DND-41 (cell line): ENCODE measurements around the gene CYP27C1.
"Not testable (repeated sequence)": the region's sequence is repeated elsewhere in the genome, so short reads cannot be mapped to it uniquely, and the experiment has no call there.

Experiments
- ATAC-seq: fragments of 200-7000 bp; cut with Tn5 transposase; 3 replicates; pipeline ENCODE4 v1.9.1; 2021; ENCODE audit warnings: low read depth; ENCODE audit not compliant: insufficient read depth
- DNase-seq: peaks from one replicate; pipeline ENCODE4 v3.0.0-alpha.2; 2020
- H2AFZ ChIP-seq: 2 replicates; pipeline ENCODE4 v1.6.0; 2012; ENCODE audit warnings: low read depth, low read length
- H3K27ac ChIP-seq: 2 replicates; pipeline ENCODE4 v1.5.1; 2012; ENCODE audit warnings: low read length, inconsistent platforms
- H3K27me3 ChIP-seq: fragments of 200-600 bp; sonication (generic); 2 replicates; pipeline ENCODE4 v1.6.0; 2012; ENCODE audit warnings: low read length, mild to moderate bottlenecking, inconsistent platforms; ENCODE audit not compliant: insufficient read depth, poor library complexity
- H3K36me3 ChIP-seq: 2 replicates; pipeline ENCODE4 v1.5.1; 2012; ENCODE audit warnings: low read length, inconsistent platforms; ENCODE audit not compliant: insufficient read depth
- H3K4me1 ChIP-seq: 2 replicates; pipeline ENCODE4 v1.5.1; 2012; ENCODE audit warnings: mild to moderate bottlenecking, low read length; ENCODE audit not compliant: insufficient read depth
- H3K4me2 ChIP-seq: 2 replicates; pipeline ENCODE4 v1.6.0; 2012; ENCODE audit warnings: mild to moderate bottlenecking, moderate library complexity, low read length, inconsistent platforms; ENCODE audit not compliant: insufficient read depth
- H3K4me3 ChIP-seq, 2 experiments: fragments of 200-600 bp in 1 of 2; shearing (Covaris generic) in 1 of 2; 2 replicates each; pipeline ENCODE4 v1.5.1; 2012 to 2016; ENCODE audit warnings: inconsistent platforms in 2 of 2, low read length in 2 of 2, mild to moderate bottlenecking in 2 of 2, low read depth in 1 of 2, moderate library complexity in 1 of 2
- H3K79me2 ChIP-seq: 2 replicates; pipeline ENCODE4 v1.6.0; 2012; ENCODE audit warnings: low read length, inconsistent platforms; ENCODE audit not compliant: insufficient read depth
- H3K9ac ChIP-seq: 2 replicates; pipeline ENCODE4 v1.6.0; 2012; ENCODE audit warnings: low read depth, mild to moderate bottlenecking, inconsistent platforms, low read length, moderate library complexity
- H3K9me3 ChIP-seq: 2 replicates; pipeline ENCODE4 v1.5.1; 2012; ENCODE audit warnings: low read length, moderate library complexity, mild to moderate bottlenecking, inconsistent platforms; ENCODE audit not compliant: insufficient read depth, severe bottlenecking
- H4K20me1 ChIP-seq: 2 replicates; pipeline ENCODE4 v1.6.0; 2012; ENCODE audit warnings: low read length; ENCODE audit not compliant: insufficient read depth
- EZH2 ChIP-seq: IDR thresholded peaks from 3 replicates; pipeline ENCODE4 v1.6.1; 2012; ENCODE audit warnings: borderline replicate concordance, low read depth, mild to moderate bottlenecking, moderate library complexity, low read length, inconsistent platforms; ENCODE audit not compliant: severe bottlenecking
- TF ChIP-seq, protein P1 (sequence below): IDR thresholded peaks from 2 replicates; pipeline ENCODE4 v1.5.1; 2012; ENCODE audit warnings: borderline replicate concordance, low read length, moderate library complexity, mild to moderate bottlenecking; ENCODE audit not compliant: poor library complexity, severe bottlenecking; ENCODE audit errors: extremely low read depth

Gene CYP27C1

DNA sequence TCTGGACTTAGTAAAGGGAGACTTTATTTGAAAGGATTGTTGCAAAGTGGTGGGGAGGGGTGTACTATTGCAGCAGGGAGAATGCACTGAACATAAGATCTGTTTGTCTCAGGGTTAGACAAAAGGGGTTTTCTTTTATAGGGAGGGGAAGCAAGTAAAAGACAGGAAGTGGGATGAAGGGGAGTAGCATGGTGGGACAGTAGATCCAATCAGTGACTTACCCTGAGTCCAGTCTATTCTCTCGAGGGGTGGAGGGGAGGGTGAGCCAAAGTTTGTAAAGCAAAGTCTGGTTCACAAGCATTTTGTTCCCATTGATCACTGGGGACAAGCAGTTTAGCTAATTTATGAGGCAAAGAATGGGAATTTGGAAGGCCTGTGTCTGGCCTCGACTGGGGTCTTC, 35.0 kb upstream of the CYP27C1 start:
- no peak overlapping the region for H3K9ac ChIP-seq
- no peaks in the 10 kb centered on the region for H3K27me3 ChIP-seq
- no peaks in the 10 kb centered on the region for H3K4me1 ChIP-seq
- ATAC-seq (peak; percentile 50; the same call in 2 of the 3 replicates), DNase-seq (no peak)
- H3K4me2 ChIP-seq = no peak overlapping the region
- H3K9me3 ChIP-seq = no peaks in the 10 kb centered on the region
- H3K4me3 ChIP-seq = no peak overlapping the region
- no peaks in the 10 kb centered on the region for H3K79me2 ChIP-seq
- no peak for TF ChIP-seq EZH2
- TF ChIP-seq, protein P1, sequence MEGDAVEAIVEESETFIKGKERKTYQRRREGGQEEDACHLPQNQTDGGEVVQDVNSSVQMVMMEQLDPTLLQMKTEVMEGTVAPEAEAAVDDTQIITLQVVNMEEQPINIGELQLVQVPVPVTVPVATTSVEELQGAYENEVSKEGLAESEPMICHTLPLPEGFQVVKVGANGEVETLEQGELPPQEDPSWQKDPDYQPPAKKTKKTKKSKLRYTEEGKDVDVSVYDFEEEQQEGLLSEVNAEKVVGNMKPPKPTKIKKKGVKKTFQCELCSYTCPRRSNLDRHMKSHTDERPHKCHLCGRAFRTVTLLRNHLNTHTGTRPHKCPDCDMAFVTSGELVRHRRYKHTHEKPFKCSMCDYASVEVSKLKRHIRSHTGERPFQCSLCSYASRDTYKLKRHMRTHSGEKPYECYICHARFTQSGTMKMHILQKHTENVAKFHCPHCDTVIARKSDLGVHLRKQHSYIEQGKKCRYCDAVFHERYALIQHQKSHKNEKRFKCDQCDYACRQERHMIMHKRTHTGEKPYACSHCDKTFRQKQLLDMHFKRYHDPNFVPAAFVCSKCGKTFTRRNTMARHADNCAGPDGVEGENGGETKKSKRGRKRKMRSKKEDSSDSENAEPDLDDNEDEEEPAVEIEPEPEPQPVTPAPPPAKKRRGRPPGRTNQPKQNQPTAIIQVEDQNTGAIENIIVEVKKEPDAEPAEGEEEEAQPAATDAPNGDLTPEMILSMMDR = no peak
- no peaks in the 10 kb centered on the region for H4K20me1 ChIP-seq
- no peak overlapping the region for H2AFZ ChIP-seq
- no peak overlapping the region for H3K27ac ChIP-seq
- peaks cover 43% of the 10 kb centered on the region for H3K36me3 ChIP-seq

DNA sequence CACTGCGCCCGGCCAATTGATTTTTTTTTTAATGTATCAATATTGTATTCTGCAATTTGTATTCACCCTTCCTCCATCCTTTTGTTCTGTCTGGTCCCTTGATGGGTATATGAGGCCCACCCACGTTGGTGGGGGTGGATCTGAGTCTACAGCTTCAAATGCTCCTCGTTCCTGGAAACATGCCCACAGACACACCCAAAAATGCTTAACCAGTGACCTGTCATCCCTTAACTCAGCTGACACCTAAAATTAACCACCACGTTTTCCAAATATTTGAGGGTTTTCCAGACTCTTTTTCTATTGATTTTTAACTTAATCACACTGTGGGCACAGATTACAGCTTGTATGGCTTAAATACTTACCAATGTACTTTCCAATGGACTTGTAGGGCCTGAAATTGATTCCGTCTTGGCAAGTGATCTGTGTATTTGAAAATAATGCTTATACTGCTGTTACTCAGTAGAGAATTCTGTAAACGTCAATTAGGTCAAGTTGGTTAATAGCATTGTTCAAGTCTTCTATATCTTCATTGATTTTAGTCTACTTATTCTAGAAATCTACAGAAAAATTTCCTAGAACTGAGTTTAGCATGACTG, 34.4 kb upstream of the CYP27C1 start:
- no peaks in the 10 kb centered on the region for H3K27me3 ChIP-seq
- H3K27ac ChIP-seq = no peak overlapping the region
- ATAC-seq (no peak), DNase-seq (no peak)
- no peak overlapping the region for H3K9ac ChIP-seq
- H3K79me2 ChIP-seq = no peaks in the 10 kb centered on the region
- H3K4me2 ChIP-seq = no peak overlapping the region
- H3K4me1 ChIP-seq = no peaks in the 10 kb centered on the region
- no peak overlapping the region for H2AFZ ChIP-seq
- TF ChIP-seq, protein P1 = no peak
- no peak for TF ChIP-seq EZH2
- no peaks in the 10 kb centered on the region for H3K9me3 ChIP-seq
- H4K20me1 ChIP-seq = no peaks in the 10 kb centered on the region
- H3K36me3 ChIP-seq = peaks cover 37% of the 10 kb centered on the region
- H3K4me3 ChIP-seq = no peak overlapping the region

DNA sequence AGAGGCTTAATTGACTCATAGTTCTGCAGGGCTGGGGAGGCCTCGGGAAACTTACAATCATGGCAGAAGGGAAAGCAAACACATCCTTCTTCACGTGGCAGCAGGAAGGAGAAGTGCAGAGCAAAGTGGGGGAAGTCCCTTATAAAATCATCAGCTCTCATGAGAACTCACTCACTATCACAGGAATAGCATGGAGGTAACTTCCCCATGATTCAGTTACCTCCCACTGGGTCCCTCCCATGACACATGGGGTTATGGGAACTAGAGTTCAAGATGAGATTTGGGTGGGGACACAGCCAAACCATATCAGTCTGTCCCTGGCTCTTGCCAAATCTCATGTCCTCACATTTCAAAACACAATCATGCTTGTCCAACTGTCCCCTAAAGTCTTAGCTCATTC, 21.1 kb upstream of the CYP27C1 start:
- H3K4me3 ChIP-seq, H3K36me3 ChIP-seq, H3K27ac ChIP-seq, H3K9ac ChIP-seq, H2AFZ ChIP-seq, H4K20me1 ChIP-seq, H3K9me3 ChIP-seq, ATAC-seq, H3K27me3 ChIP-seq, H3K79me2 ChIP-seq, DNase-seq, H3K4me2 ChIP-seq, H3K4me1 ChIP-seq: not testable (repeated sequence)

DNA sequence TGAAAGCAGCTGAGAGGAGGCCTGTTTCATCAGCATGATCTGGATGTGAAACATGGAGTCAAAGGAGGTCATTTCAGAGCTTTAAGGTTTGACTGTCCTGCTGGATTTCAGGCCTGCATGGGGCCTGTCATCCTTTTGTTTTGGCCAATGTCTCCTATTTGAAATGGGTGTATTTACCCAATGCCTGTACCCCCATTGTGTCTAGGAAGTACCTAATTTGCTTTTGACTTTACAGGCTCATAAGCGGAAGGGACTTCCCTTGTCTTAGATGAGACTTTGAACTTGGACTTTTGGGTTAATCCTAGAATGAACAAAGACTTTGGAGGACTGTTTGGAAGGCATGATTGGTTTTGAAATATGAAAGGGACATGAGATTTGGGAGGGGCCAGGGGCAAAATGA, 19.3 kb upstream of the CYP27C1 start:
- ATAC-seq = no peak
- no peak overlapping the region for H3K9ac ChIP-seq
- TF ChIP-seq, protein P1 = no peak
- TF ChIP-seq EZH2 = no peak
- no peak overlapping the region for H3K4me2 ChIP-seq
- H3K36me3 ChIP-seq = no peaks in the 10 kb centered on the region
- H3K27ac ChIP-seq = no peak overlapping the region
- no peaks in the 10 kb centered on the region for H3K27me3 ChIP-seq
- no peaks in the 10 kb centered on the region for H4K20me1 ChIP-seq
- DNase-seq = no peak
- no peaks in the 10 kb centered on the region for H3K4me1 ChIP-seq
- H2AFZ ChIP-seq = no peak overlapping the region
- peaks cover 7% of the 10 kb centered on the region for H3K9me3 ChIP-seq
- H3K4me3 ChIP-seq = no peak overlapping the region
- no peaks in the 10 kb centered on the region for H3K79me2 ChIP-seq

DNA sequence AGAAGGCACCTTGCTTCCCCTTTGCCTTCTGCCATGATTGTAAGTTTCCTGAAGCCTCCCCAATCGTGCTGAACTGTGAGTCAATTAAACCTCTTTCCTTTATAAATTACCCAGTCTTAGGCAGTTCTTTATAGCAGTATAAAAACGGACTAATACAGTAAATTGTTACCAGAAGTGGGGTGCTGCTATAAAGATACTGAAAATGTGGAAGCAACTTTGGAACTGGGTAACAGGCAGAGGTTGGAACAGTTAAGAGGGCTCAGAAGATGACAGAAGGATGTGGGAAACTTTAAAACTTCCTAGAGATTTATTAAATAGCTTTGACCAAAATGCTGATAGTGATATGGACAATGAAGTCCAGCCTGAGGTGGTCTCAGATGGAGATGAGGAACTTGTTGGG, 17.7 kb upstream of the CYP27C1 start:
- not testable (repeated sequence) for H3K36me3 ChIP-seq, H4K20me1 ChIP-seq, H3K9ac ChIP-seq, DNase-seq, H3K27ac ChIP-seq, H2AFZ ChIP-seq, H3K27me3 ChIP-seq, H3K4me2 ChIP-seq, H3K79me2 ChIP-seq, H3K9me3 ChIP-seq, ATAC-seq, H3K4me1 ChIP-seq, H3K4me3 ChIP-seq
